ENCODE results near the gene PBRM1. TPM values are rescaled to one million over a fixed set of nuclear protein-coding genes. Genes with fewer than 3 reads are reported as not detected.

PBRM1 gene
- total RNA-seq, 4 donors from 2014 or later, result 111 to 165 (median 125) TPM

- no peak for DNase-seq
- Histone ChIP-seq H3K27me3 (no peaks in the 10 kb centered on the region), H3K36me3 (peaks cover 34 to 39% of the 10 kb centered on the region in 2 donors), H3K27ac (peak overlapping the region in 1 of 3 donors; percentile 92), H3K9me3 (no peaks in the 10 kb centered on the region), H3K4me3 (replicated peaks in 1 of 3) (no peak overlapping the region), H3K4me1 (peaks cover 5 to 11% of the 10 kb centered on the region in 2 donors)
- intact Hi-C loops (cut with DNase I), result no loop called here
- TF ChIP-seq POLR2A (IDR thresholded peaks at IDR 0.05) (no peak), CTCF (IDR thresholded peaks at IDR 0.05) (no peak)
Observed at GRCh38 chr3:52651592-52651991, 34.1 kb downstream of the PBRM1 start.

- 88 to 96% methylated on average over 1 of the region's 1 CpG for WGBS, 2 donors
- DNase-seq, result no peak
- Histone ChIP-seq H3K4me3 (replicated peaks in 1 of 3) (no peak overlapping the region), H3K27me3 (no peaks in the 10 kb centered on the region), H3K36me3 (peaks cover 23 to 29% of the 10 kb centered on the region in 2 donors), H3K9me3 (no peaks in the 10 kb centered on the region), H3K4me1 (peaks cover 5 to 11% of the 10 kb centered on the region in 2 donors), H3K27ac (peak overlapping the region; percentile 59 to 92 (median 80))
- no peak for TF ChIP-seq POLR2A (IDR thresholded peaks at IDR 0.05)
- no peak for TF ChIP-seq CTCF (IDR thresholded peaks at IDR 0.05)
- intact Hi-C loops (cut with DNase I), result no loop called here
Observed at GRCh38 chr3:52650439-52650838, 35.3 kb downstream of the PBRM1 start.

GRCh38 chr3:52649461-52650210, 36.1 kb downstream of the PBRM1 start:
- peaks cover 5 to 11% of the 10 kb centered on the region in 2 donors for H3K4me1 ChIP-seq
- H3K4me3 ChIP-seq (replicated peaks in 1 of 3), result no peak overlapping the region
- intact Hi-C loops (cut with DNase I), result no loop called here
- no peaks in the 10 kb centered on the region for H3K9me3 ChIP-seq
- peak overlapping the region; percentile 73 to 92 (median 80) for H3K27ac ChIP-seq
- peak; percentile 75 to 80 for DNase-seq
- H3K27me3 ChIP-seq, result no peaks in the 10 kb centered on the region
- WGBS, 2 donors, result 80 to 84% methylated on average over 5 of the region's 5 CpGs
- TF ChIP-seq CTCF (IDR thresholded peaks at IDR 0.05) (no peak), POLR2A (IDR thresholded peaks at IDR 0.05) (peak in 1 of 2 donors; percentile 6)
- peaks cover 20 to 26% of the 10 kb centered on the region in 2 donors for H3K36me3 ChIP-seq

GRCh38 chr3:52645549-52645948, 40.2 kb downstream of the PBRM1 start:
- H3K4me1 ChIP-seq, result peaks cover 5 to 11% of the 10 kb centered on the region in 2 donors
- H3K9me3 ChIP-seq, result no peaks in the 10 kb centered on the region
- 96 to 97% methylated on average over 6 of the region's 6 CpGs for WGBS, 2 donors
- TF ChIP-seq CTCF (IDR thresholded peaks at IDR 0.05) (no peak), POLR2A (IDR thresholded peaks at IDR 0.05) (no peak)
- no peaks in the 10 kb centered on the region for H3K27me3 ChIP-seq
- intact Hi-C loops (cut with DNase I), result no loop called here
- H3K4me3 ChIP-seq (replicated peaks in 1 of 3), result no peak overlapping the region
- DNase-seq, result no peak
- H3K27ac ChIP-seq, result no peak overlapping the region
- peaks cover 25 to 30% of the 10 kb centered on the region in 2 donors for H3K36me3 ChIP-seq

GRCh38 chr3:52636673-52637072, 49.0 kb downstream of the PBRM1 start:
- Histone ChIP-seq H3K4me1 (no peaks in the 10 kb centered on the region), H3K36me3 (peaks cover 36 to 47% of the 10 kb centered on the region in 2 donors), H3K9me3 (no peaks in the 10 kb centered on the region), H3K4me3 (replicated peaks in 1 of 3) (no peak overlapping the region), H3K27ac (no peak overlapping the region), H3K27me3 (no peaks in the 10 kb centered on the region)
- WGBS, 2 donors, result 87 to 90% methylated on average over 4 of the region's 4 CpGs
- DNase-seq, result no peak
- intact Hi-C loops (cut with DNase I), result no loop called here
- TF ChIP-seq CTCF (IDR thresholded peaks at IDR 0.05) (no peak), POLR2A (IDR thresholded peaks at IDR 0.05) (no peak)

All from thyroid gland (tissue), 4 donors.